Osteocyte (in vitro differentiated cells): ENCODE results near the gene DDIT3. TPM values are rescaled to one million over a fixed set of nuclear protein-coding genes. Genes with fewer than 3 reads are reported as not detected.

Experiments used
- DNase-seq: peaks from one replicate; pipeline ENCODE4 v3.0.0; 2021; ENCODE audit warnings: mixed read lengths; ENCODE audit not compliant: unreplicated experiment; ENCODE audit errors: extremely low spot score
- H3K27ac Mint-ChIP-seq: one replicate; pipeline ENCODE4 v1.8.0; 2021; ENCODE audit warnings: mild to moderate bottlenecking, mixed read lengths; ENCODE audit not compliant: unreplicated experiment
- H3K27me3 Mint-ChIP-seq: one replicate; pipeline ENCODE4 v1.8.0; 2021; ENCODE audit warnings: mixed read lengths; ENCODE audit not compliant: unreplicated experiment
- H3K36me3 Mint-ChIP-seq: one replicate; pipeline ENCODE4 v1.8.0; 2021; ENCODE audit warnings: mixed read lengths; ENCODE audit not compliant: unreplicated experiment
- H3K4me1 Mint-ChIP-seq: one replicate; pipeline ENCODE4 v1.8.0; 2021; ENCODE audit warnings: mixed read lengths; ENCODE audit not compliant: unreplicated experiment
- H3K4me3 Mint-ChIP-seq: one replicate; pipeline ENCODE4 v1.8.0; 2021; ENCODE audit warnings: mild to moderate bottlenecking, moderate library complexity, mixed read lengths; ENCODE audit not compliant: unreplicated experiment
- H3K9me3 Mint-ChIP-seq: one replicate; pipeline ENCODE4 v1.8.0; 2021; ENCODE audit warnings: mixed read lengths; ENCODE audit not compliant: unreplicated experiment
- CTCF ChIP-seq: fragments of 200-600 bp; sonication (generic); IDR thresholded peaks from 2 replicates; pipeline ENCODE4 v1.5.0; 2021; ENCODE audit warnings: antibody characterized with exemption, mild to moderate bottlenecking, moderate library complexity
- total RNA-seq: library from RNA; stranded (reverse); gene quantifications from 2 replicates; pipeline ENCODE4 v1.2.1, GENCODE V29; 2021

The DDIT3 gene
- total RNA-seq, 1 donor from 2014 or later = 95.7 TPM

DNA sequence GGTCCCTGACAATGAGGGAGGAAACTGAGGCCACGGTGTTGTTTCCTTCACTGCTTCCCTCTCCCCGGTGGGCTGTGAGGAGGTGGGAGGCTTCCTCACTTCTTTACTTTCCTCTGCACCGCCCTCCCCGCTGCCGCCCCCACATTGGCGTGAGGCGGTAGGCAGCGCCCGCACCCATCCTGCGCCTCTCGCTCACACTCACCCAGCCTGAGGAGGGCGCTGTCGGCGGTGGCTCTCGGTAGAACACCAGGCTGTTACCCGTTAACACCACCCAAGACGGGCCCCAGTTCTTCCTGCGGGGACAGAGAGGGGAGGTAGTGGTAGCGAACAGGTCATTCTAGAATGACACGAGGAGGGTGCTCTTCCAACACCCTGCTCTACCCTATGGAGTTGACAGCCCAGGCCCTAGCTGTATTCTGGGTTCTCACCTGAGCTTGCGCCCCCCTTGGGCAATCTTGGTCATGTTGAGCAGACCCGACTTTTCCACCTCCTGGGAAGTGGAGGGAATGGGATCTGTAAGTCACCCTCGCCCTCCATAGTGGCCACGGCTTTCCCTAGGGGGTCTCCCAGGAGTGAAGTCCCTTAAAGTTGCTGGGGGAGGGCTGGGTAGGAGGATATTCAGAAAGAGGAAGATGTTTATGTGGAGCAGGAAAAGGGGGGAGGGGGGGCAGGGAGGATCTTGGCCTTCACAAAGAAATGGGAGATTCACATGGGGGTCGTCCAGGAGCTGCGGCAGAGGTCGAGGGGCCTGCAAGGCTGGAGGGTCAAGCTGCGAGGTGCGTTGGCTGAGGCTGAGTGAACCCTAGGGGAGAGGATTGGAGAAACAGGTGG is 43.9 kb downstream of the DDIT3 start:
- Mint-ChIP-seq H3K27ac (no peak overlapping the region), H3K9me3 (no peaks in the 10 kb centered on the region), H3K4me1 (peaks cover 13% of the 10 kb centered on the region), H3K27me3 (peaks cover 57% of the 10 kb centered on the region), H3K4me3 (peak overlapping the region; percentile 51), H3K36me3 (no peaks in the 10 kb centered on the region)
- DNase-seq = peak; percentile 75
- no peak for TF ChIP-seq CTCF

- peaks cover 50% of the 10 kb centered on the region for H3K27me3 Mint-ChIP-seq
- H3K36me3 Mint-ChIP-seq = no peaks in the 10 kb centered on the region
- H3K27ac Mint-ChIP-seq = no peak overlapping the region
- no peak for DNase-seq
- H3K4me3 Mint-ChIP-seq = peak overlapping the region; percentile 66
- H3K4me1 Mint-ChIP-seq = peaks cover 13% of the 10 kb centered on the region
- no peaks in the 10 kb centered on the region for H3K9me3 Mint-ChIP-seq
- no peak for TF ChIP-seq CTCF
Measured at GRCh38 chr12:57475271-57476161, 44.8 kb downstream of the DDIT3 start.

DNA sequence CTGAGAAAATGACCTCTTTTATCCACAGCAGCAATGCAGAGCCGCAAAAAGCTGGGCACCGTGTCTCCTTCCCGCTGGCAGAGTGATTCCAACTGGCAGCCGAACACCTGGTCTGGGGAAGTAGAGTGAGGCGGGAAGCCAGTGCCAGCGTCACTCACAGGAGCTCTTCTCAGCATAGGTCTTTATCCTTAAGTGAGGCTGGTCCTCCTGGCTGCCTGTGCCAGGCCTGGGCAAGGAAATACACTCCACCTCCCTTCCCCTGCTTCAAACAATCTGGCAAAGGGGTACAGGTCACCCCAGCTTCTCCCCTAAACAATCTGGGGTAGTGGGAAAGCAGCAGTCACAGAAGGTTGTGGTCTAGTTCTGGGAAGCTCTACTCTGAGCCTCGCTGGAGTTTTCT is 45.5 kb downstream of the DDIT3 start:
- Mint-ChIP-seq H3K4me1 (peaks cover 13% of the 10 kb centered on the region), H3K9me3 (no peaks in the 10 kb centered on the region), H3K4me3 (no peak overlapping the region), H3K27ac (no peak overlapping the region), H3K36me3 (no peaks in the 10 kb centered on the region), H3K27me3 (peaks cover 47% of the 10 kb centered on the region)
- no peak for DNase-seq
- TF ChIP-seq CTCF = no peak

DNA sequence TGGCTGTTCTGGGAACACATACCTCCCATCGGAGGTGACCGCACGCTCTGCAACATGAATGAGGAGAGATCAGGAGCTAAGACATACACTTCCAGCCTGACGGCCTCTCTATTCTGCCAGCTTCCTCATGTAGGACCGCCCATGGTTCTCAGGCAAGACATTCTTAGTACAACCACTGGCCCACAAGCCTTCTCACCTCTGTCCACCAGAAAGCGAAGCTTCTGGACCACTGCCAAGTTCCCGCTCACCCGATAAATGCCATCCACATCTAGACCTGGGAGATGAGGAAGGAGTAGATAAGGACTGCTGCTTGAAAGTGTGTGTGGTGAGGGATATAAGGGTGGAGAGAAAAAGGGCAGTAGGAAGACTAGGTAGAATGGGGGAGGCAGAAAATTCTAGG is 45.9 kb downstream of the DDIT3 start:
- Mint-ChIP-seq H3K9me3 (no peaks in the 10 kb centered on the region), H3K36me3 (no peaks in the 10 kb centered on the region), H3K4me3 (peak overlapping the region; percentile 33), H3K4me1 (peaks cover 9% of the 10 kb centered on the region), H3K27me3 (peaks cover 43% of the 10 kb centered on the region), H3K27ac (no peak overlapping the region)
- no peak for DNase-seq
- no peak for TF ChIP-seq CTCF

GRCh38 chr12:57473886-57474285 is 46.4 kb downstream of the DDIT3 start:
- Mint-ChIP-seq H3K36me3 (no peaks in the 10 kb centered on the region), H3K4me3 (no peak overlapping the region), H3K27me3 (peaks cover 41% of the 10 kb centered on the region), H3K27ac (no peak overlapping the region), H3K4me1 (peaks cover 8% of the 10 kb centered on the region), H3K9me3 (no peaks in the 10 kb centered on the region)
- no peak for TF ChIP-seq CTCF
- DNase-seq = no peak
